Mesendoderm (in vitro differentiated cells): ENCODE data around the gene PHACTR1.

Experiments
- DNase-seq: peaks from one replicate; pipeline ENCODE4 v3.0.0; 2013
- H2AK5ac ChIP-seq: 2 replicates; pipeline ENCODE4 v1.6.1; 2013; ENCODE audit warnings: low read length, inconsistent platforms
- H2BK120ac ChIP-seq: 2 replicates; pipeline ENCODE4 v1.6.1; 2013; ENCODE audit warnings: low read depth, mild to moderate bottlenecking, low read length, moderate library complexity, mixed read lengths
- H2BK15ac ChIP-seq: replicated peaks from 2 replicates; pipeline ENCODE4 v1.6.1; 2013; ENCODE audit warnings: low read depth, mild to moderate bottlenecking, moderate library complexity
- H2BK5ac ChIP-seq: 2 replicates; pipeline ENCODE4 v1.6.1; 2013; ENCODE audit warnings: low read length, inconsistent platforms
- H3K18ac ChIP-seq: 2 replicates; pipeline ENCODE4 v1.6.1; 2013; ENCODE audit warnings: mild to moderate bottlenecking, low read length, mixed read lengths
- H3K23ac ChIP-seq: one replicate; pipeline ENCODE4 v1.6.1; 2013; ENCODE audit warnings: low read length
- H3K27ac ChIP-seq: 2 replicates; pipeline ENCODE4 v1.5.1; 2013; ENCODE audit warnings: low read depth, mild to moderate bottlenecking, inconsistent platforms, low read length, moderate library complexity
- H3K27me3 ChIP-seq: 2 replicates; pipeline ENCODE4 v1.6.1; 2013; ENCODE audit warnings: low read length, control low read depth, mild to moderate bottlenecking, inconsistent platforms; ENCODE audit not compliant: insufficient read depth, poor library complexity
- H3K36me3 ChIP-seq: 2 replicates; pipeline ENCODE4 v1.6.1; 2013; ENCODE audit warnings: low read length, inconsistent platforms; ENCODE audit not compliant: control insufficient read depth, insufficient read depth
- H3K4ac ChIP-seq: one replicate; pipeline ENCODE4 v1.6.1; 2013; ENCODE audit warnings: low read depth, mild to moderate bottlenecking, low read length, moderate library complexity
- H3K4me1 ChIP-seq: 2 replicates; pipeline ENCODE4 v1.6.1; 2013; ENCODE audit warnings: low read depth, low read length, inconsistent platforms; ENCODE audit not compliant: control insufficient read depth
- H3K4me2 ChIP-seq: 2 replicates; pipeline ENCODE4 v1.6.1; 2013; ENCODE audit warnings: low read length
- H3K4me3 ChIP-seq: 2 replicates; pipeline ENCODE4 v1.5.1; 2013; ENCODE audit warnings: mild to moderate bottlenecking, low read length
- H3K56ac ChIP-seq: one replicate; pipeline ENCODE4 v1.6.1; 2013; ENCODE audit warnings: low read length
- H3K79me1 ChIP-seq: 2 replicates; pipeline ENCODE4 v1.6.1; 2013; ENCODE audit warnings: low read length, inconsistent platforms
- H3K79me2 ChIP-seq: 2 replicates; pipeline ENCODE4 v1.6.1; 2013; ENCODE audit warnings: mild to moderate bottlenecking, low read length; ENCODE audit not compliant: control insufficient read depth, insufficient read depth
- H3K9ac ChIP-seq: 2 replicates; pipeline ENCODE4 v1.6.1; 2013; ENCODE audit warnings: low read length, inconsistent platforms
- H4K5ac ChIP-seq: one replicate; pipeline ENCODE4 v1.6.1; 2013; ENCODE audit warnings: low read length
- H4K8ac ChIP-seq: one replicate; pipeline ENCODE4 v1.6.1; 2013; ENCODE audit warnings: low read depth, mild to moderate bottlenecking, control low read depth, low read length, moderate library complexity
- WGBS: extraction: QIAGEN DNeasy Blood & Tissue Kit; methylation state at CpG from one replicate; pipeline ENCODE4 v1.1.7; 2013; ENCODE audit warnings: low lambda C conversion rate, missing lambda C conversion rate; ENCODE audit not compliant: insufficient coverage; ENCODE audit errors: extremely low coverage; 5-methylcytosine and 5-hydroxymethylcytosine counted together

PHACTR1 gene

GRCh38 chr6:12704946-12705345 lies 11.6 kb upstream of the PHACTR1 start:
- H2AK5ac ChIP-seq = no peak overlapping the region
- DNase-seq = no peak
- WGBS = no CpG with 5 or more reads among the region's 1 CpG
- H3K23ac ChIP-seq = no peak overlapping the region
- H3K56ac ChIP-seq = no peak overlapping the region
- no peak overlapping the region for H3K4me3 ChIP-seq
- no peak overlapping the region for H3K27ac ChIP-seq
- H3K4me1 ChIP-seq = peaks cover 2% of the 10 kb centered on the region
- H3K18ac ChIP-seq = no peak overlapping the region
- no peak overlapping the region for H4K8ac ChIP-seq
- H3K4me2 ChIP-seq = no peak overlapping the region
- H2BK15ac ChIP-seq = no peak overlapping the region
- no peak overlapping the region for H4K5ac ChIP-seq
- H3K79me2 ChIP-seq = no peaks in the 10 kb centered on the region
- no peak overlapping the region for H2BK120ac ChIP-seq
- no peaks in the 10 kb centered on the region for H3K79me1 ChIP-seq
- no peak overlapping the region for H3K4ac ChIP-seq
- H3K36me3 ChIP-seq = no peaks in the 10 kb centered on the region
- no peak overlapping the region for H2BK5ac ChIP-seq
- no peaks in the 10 kb centered on the region for H3K27me3 ChIP-seq
- H3K9ac ChIP-seq = no peak overlapping the region

DNA sequence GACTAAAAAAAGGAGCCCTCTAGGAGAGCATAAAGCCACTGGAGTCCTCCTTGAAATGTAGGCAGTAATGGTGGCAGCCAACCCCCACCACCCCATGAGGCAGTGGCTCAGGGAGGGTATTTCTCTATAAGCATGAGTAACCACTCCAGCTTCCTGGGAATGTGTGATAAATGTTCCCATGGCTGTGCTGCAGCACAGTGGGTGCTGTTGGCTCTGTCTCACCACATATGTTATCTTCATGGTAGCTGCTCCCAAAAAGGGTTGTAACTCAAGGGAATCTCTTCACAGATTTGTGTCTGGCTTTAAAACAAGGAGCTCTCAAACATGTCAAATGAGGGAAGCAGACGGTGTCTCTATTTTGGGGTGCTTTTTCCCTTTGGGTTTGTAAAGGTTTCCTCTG lies 7.5 kb upstream of the PHACTR1 start:
- H3K4me3 ChIP-seq = no peak overlapping the region
- no peak overlapping the region for H2BK5ac ChIP-seq
- WGBS = no CpG with 5 or more reads among the region's 1 CpG
- peak; percentile 76 for DNase-seq
- H2BK120ac ChIP-seq = no peak overlapping the region
- no peak overlapping the region for H3K4me2 ChIP-seq
- no peak overlapping the region for H2AK5ac ChIP-seq
- no peak overlapping the region for H4K5ac ChIP-seq
- no peak overlapping the region for H3K18ac ChIP-seq
- H3K23ac ChIP-seq = no peak overlapping the region
- H3K27me3 ChIP-seq = no peaks in the 10 kb centered on the region
- H4K8ac ChIP-seq = no peak overlapping the region
- H3K56ac ChIP-seq = no peak overlapping the region
- no peaks in the 10 kb centered on the region for H3K79me2 ChIP-seq
- H3K9ac ChIP-seq = no peak overlapping the region
- peaks cover 2% of the 10 kb centered on the region for H3K4me1 ChIP-seq
- H3K36me3 ChIP-seq = no peaks in the 10 kb centered on the region
- H3K79me1 ChIP-seq = no peaks in the 10 kb centered on the region
- H3K27ac ChIP-seq = no peak overlapping the region
- no peak overlapping the region for H3K4ac ChIP-seq
- no peak overlapping the region for H2BK15ac ChIP-seq

DNA sequence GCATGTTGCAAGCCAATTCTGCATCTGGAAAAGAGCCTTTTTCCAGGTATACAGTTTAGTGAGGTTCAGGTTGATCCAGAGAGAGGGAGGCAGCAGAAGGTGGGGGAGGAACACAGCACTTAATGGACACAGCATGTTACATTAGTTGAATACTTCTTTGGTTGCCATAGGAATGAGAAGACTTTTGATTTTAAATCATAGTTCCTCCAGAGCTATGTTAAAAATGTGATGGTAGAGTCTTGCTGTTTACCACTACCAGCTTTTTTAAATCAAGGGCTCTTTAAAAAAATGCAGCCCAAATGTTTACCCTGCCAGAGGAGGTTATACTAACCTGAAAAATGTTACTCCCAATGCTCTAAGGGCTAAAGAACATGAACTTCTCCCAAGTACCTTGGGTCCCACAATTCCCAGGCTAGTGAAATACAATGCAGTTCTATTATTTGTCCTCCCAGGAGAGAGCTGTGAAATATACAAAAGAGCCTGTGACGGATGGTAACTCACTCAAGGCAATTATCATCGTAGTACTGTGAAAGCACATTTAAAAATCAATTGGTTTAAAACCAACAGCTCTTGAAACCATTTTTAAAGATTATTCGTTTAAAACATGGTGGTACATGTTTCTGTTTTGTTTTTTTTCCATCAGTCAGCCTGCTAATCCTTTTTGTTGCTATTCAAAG lies 6.9 kb upstream of the PHACTR1 start:
- H2BK120ac ChIP-seq = no peak overlapping the region
- H3K4me2 ChIP-seq = no peak overlapping the region
- H2AK5ac ChIP-seq = no peak overlapping the region
- H2BK15ac ChIP-seq = no peak overlapping the region
- H3K56ac ChIP-seq = no peak overlapping the region
- no peak overlapping the region for H4K5ac ChIP-seq
- H3K9ac ChIP-seq = no peak overlapping the region
- H3K4ac ChIP-seq = no peak overlapping the region
- peaks cover 2% of the 10 kb centered on the region for H3K4me1 ChIP-seq
- H3K36me3 ChIP-seq = no peaks in the 10 kb centered on the region
- no peaks in the 10 kb centered on the region for H3K27me3 ChIP-seq
- no peak overlapping the region for H3K18ac ChIP-seq
- no peak overlapping the region for H3K27ac ChIP-seq
- DNase-seq = peak; percentile 14
- H3K23ac ChIP-seq = no peak overlapping the region
- no peaks in the 10 kb centered on the region for H3K79me1 ChIP-seq
- no CpG with 5 or more reads among the region's 3 CpGs for WGBS
- no peak overlapping the region for H2BK5ac ChIP-seq
- no peak overlapping the region for H4K8ac ChIP-seq
- H3K79me2 ChIP-seq = no peaks in the 10 kb centered on the region
- no peak overlapping the region for H3K4me3 ChIP-seq

GRCh38 chr6:12710921-12711320 lies 5.6 kb upstream of the PHACTR1 start:
- Histone ChIP-seq H4K5ac (no peak overlapping the region), H4K8ac (no peak overlapping the region), H3K18ac (no peak overlapping the region), H3K79me1 (no peaks in the 10 kb centered on the region), H2BK15ac (no peak overlapping the region), H2BK5ac (no peak overlapping the region), H3K4me2 (no peak overlapping the region), H3K4ac (no peak overlapping the region), H2AK5ac (no peak overlapping the region), H3K56ac (no peak overlapping the region), H3K23ac (no peak overlapping the region), H3K4me1 (peaks cover 2% of the 10 kb centered on the region), H3K9ac (no peak overlapping the region), H3K36me3 (no peaks in the 10 kb centered on the region), H3K79me2 (no peaks in the 10 kb centered on the region), H3K4me3 (no peak overlapping the region), H2BK120ac (no peak overlapping the region), H3K27ac (no peak overlapping the region), H3K27me3 (no peaks in the 10 kb centered on the region)
- no CpG with 5 or more reads among the region's 4 CpGs for WGBS
- DNase-seq = no peak

- Histone ChIP-seq H2BK120ac (no peak overlapping the region), H2AK5ac (no peak overlapping the region), H3K36me3 (no peaks in the 10 kb centered on the region), H3K27ac (no peak overlapping the region), H4K8ac (no peak overlapping the region), H2BK15ac (no peak overlapping the region), H3K9ac (no peak overlapping the region), H2BK5ac (no peak overlapping the region), H3K4ac (no peak overlapping the region), H3K4me2 (no peak overlapping the region), H3K18ac (no peak overlapping the region), H3K4me3 (no peak overlapping the region), H3K4me1 (peaks cover 2% of the 10 kb centered on the region), H3K27me3 (no peaks in the 10 kb centered on the region), H3K56ac (no peak overlapping the region), H3K79me2 (no peaks in the 10 kb centered on the region), H4K5ac (no peak overlapping the region), H3K79me1 (no peaks in the 10 kb centered on the region), H3K23ac (no peak overlapping the region)
- no peak for DNase-seq
Observed at GRCh38 chr6:12714022-12714421, 2.5 kb upstream of the PHACTR1 start.

- H3K27ac ChIP-seq = no peak overlapping the region
- H2BK15ac ChIP-seq = no peak overlapping the region
- no peak overlapping the region for H3K23ac ChIP-seq
- H3K36me3 ChIP-seq = no peaks in the 10 kb centered on the region
- H2BK120ac ChIP-seq = no peak overlapping the region
- no peaks in the 10 kb centered on the region for H3K4me1 ChIP-seq
- H3K4me2 ChIP-seq = no peak overlapping the region
- no peak overlapping the region for H3K4me3 ChIP-seq
- no peak overlapping the region for H4K5ac ChIP-seq
- no peak overlapping the region for H3K4ac ChIP-seq
- DNase-seq = no peak
- H3K79me2 ChIP-seq = no peaks in the 10 kb centered on the region
- H4K8ac ChIP-seq = no peak overlapping the region
- no peaks in the 10 kb centered on the region for H3K27me3 ChIP-seq
- WGBS = no CpG with 5 or more reads among the region's 2 CpGs
- H3K18ac ChIP-seq = no peak overlapping the region
- H3K56ac ChIP-seq = no peak overlapping the region
- no peak overlapping the region for H2AK5ac ChIP-seq
- H2BK5ac ChIP-seq = no peak overlapping the region
- no peak overlapping the region for H3K9ac ChIP-seq
- no peaks in the 10 kb centered on the region for H3K79me1 ChIP-seq
Observed at GRCh38 chr6:12715437-12715836, 1.1 kb upstream of the PHACTR1 start.
